DOHH2 (cell line): ENCODE data around the gene IGSF6.
"Not testable (repeated sequence)": the region's sequence is repeated elsewhere in the genome, so short reads cannot be mapped to it uniquely, and the experiment has no call there.

Source experiments
- H3F3A ChIP-seq: fragments of 200-600 bp; sonication (generic), shearing (Covaris generic); 2 replicates; pipeline ENCODE4 v1.6.0; 2016; ENCODE audit warnings: antibody characterized with exemption, mild to moderate bottlenecking; ENCODE audit not compliant: control insufficient read depth, insufficient read depth
- H3K27ac ChIP-seq: fragments of 200-600 bp; sonication (generic); 2 replicates; pipeline ENCODE4 v1.5.1; 2014; ENCODE audit warnings: low read depth, mild to moderate bottlenecking, low read length, moderate library complexity
- H3K27me3 ChIP-seq: fragments of 200-600 bp; sonication (generic); 2 replicates; pipeline ENCODE4 v1.6.1; 2014; ENCODE audit warnings: mild to moderate bottlenecking, low read length, mixed read lengths; ENCODE audit not compliant: control insufficient read depth
- H3K36me3 ChIP-seq: fragments of 200-600 bp; sonication (generic); 2 replicates; pipeline ENCODE4 v1.6.1; 2014; ENCODE audit warnings: mild to moderate bottlenecking, low read length, moderate library complexity, mixed read lengths; ENCODE audit not compliant: control insufficient read depth
- H3K4me1 ChIP-seq: fragments of 200-600 bp; sonication (generic); 2 replicates; pipeline ENCODE4 v1.6.1; 2014; ENCODE audit warnings: mild to moderate bottlenecking, low read length, mixed read lengths; ENCODE audit not compliant: control insufficient read depth
- H3K4me2 ChIP-seq: fragments of 200-600 bp; sonication (generic); 2 replicates; pipeline ENCODE4 v1.6.0; 2014; ENCODE audit warnings: mild to moderate bottlenecking, low read length, moderate library complexity
- H3K4me3 ChIP-seq: fragments of 200-600 bp; sonication (generic); 2 replicates; pipeline ENCODE4 v1.5.1; 2014; ENCODE audit warnings: mild to moderate bottlenecking, low read length, mixed read lengths
- H3K79me2 ChIP-seq: fragments of 200-600 bp; sonication (generic); 2 replicates; pipeline ENCODE4 v1.6.1; 2014; ENCODE audit warnings: mild to moderate bottlenecking, low read length, mixed read lengths; ENCODE audit not compliant: control insufficient read depth
- H3K9me2 ChIP-seq: fragments of 200-600 bp; sonication (generic); replicated peaks from 2 replicates; pipeline ENCODE4 v1.6.1; 2014; ENCODE audit warnings: mild to moderate bottlenecking, low read length, mixed read lengths; ENCODE audit not compliant: control insufficient read depth
- H3K9me3 ChIP-seq: fragments of 200-600 bp; sonication (generic); 2 replicates; pipeline ENCODE4 v1.6.1; 2014; ENCODE audit warnings: antibody characterized with exemption, low read length, mixed read lengths; ENCODE audit not compliant: control insufficient read depth, insufficient read depth
- H4K20me1 ChIP-seq: fragments of 200-600 bp; sonication (generic); 2 replicates; pipeline ENCODE4 v1.6.0; 2014; ENCODE audit warnings: low read depth, mild to moderate bottlenecking, antibody characterized with exemption, low read length, moderate library complexity; ENCODE audit not compliant: control insufficient read depth, insufficient read depth
- CTCF ChIP-seq: fragments of 200-600 bp; sonication (generic); IDR thresholded peaks from one replicate; pipeline ENCODE4 v1.5.1; 2014; ENCODE audit warnings: antibody characterized with exemption, mild to moderate bottlenecking, low read depth, low read length; ENCODE audit not compliant: poor library complexity, severe bottlenecking
- EZH2phosphoT487 ChIP-seq: fragments of 200-600 bp; sonication (generic); IDR thresholded peaks from 2 replicates; pipeline ENCODE4 v1.6.1; 2017; ENCODE audit warnings: borderline replicate concordance, mild to moderate bottlenecking, antibody characterized with exemption, low read length, moderate library complexity, mixed read lengths

The IGSF6 gene

GRCh38 chr16:21631376-21631775 is 21.0 kb downstream of the IGSF6 start:
- H3K9me3 ChIP-seq, H3K4me3 ChIP-seq, H3K27ac ChIP-seq, H3K4me2 ChIP-seq, H3K9me2 ChIP-seq, H3K27me3 ChIP-seq, H3F3A ChIP-seq, H3K79me2 ChIP-seq, H4K20me1 ChIP-seq, H3K4me1 ChIP-seq: not testable (repeated sequence)
- peaks cover 33% of the 10 kb centered on the region for H3K36me3 ChIP-seq

- H3K36me3 ChIP-seq = peaks cover 38% of the 10 kb centered on the region
- not testable (repeated sequence) for H3K79me2 ChIP-seq, H4K20me1 ChIP-seq, H3F3A ChIP-seq, H3K9me2 ChIP-seq, H3K27ac ChIP-seq, H3K27me3 ChIP-seq, H3K9me3 ChIP-seq, H3K4me2 ChIP-seq, H3K4me3 ChIP-seq
- peaks cover 11% of the 10 kb centered on the region for H3K4me1 ChIP-seq
These were observed 21.5 kb downstream of the IGSF6 start for GRCh38 chr16:21630866-21631265.

GRCh38 chr16:21629616-21630539 is 22.5 kb downstream of the IGSF6 start:
- not testable (repeated sequence) for H3K4me3 ChIP-seq, H3K27me3 ChIP-seq, H3K9me2 ChIP-seq, H3K4me2 ChIP-seq, H3K9me3 ChIP-seq, H3K79me2 ChIP-seq, H3F3A ChIP-seq, H4K20me1 ChIP-seq, H3K27ac ChIP-seq
- peaks cover 46% of the 10 kb centered on the region for H3K36me3 ChIP-seq
- peaks cover 11% of the 10 kb centered on the region for H3K4me1 ChIP-seq

- H4K20me1 ChIP-seq = no peaks in the 10 kb centered on the region
- H3K9me3 ChIP-seq = peaks cover 5% of the 10 kb centered on the region; the same call in 1 of the 2 replicates
- H3K27me3 ChIP-seq = no peaks in the 10 kb centered on the region
- H3K79me2 ChIP-seq = 0 out of 2 replicates have a peak, but pooled peaks cover 2% of the 10 kb centered on the region
- H3K27ac ChIP-seq = no peak overlapping the region
- H3K9me2 ChIP-seq = no peaks in the 10 kb centered on the region
- peaks cover 45% of the 10 kb centered on the region for H3K36me3 ChIP-seq
- TF ChIP-seq EZH2phosphoT487 (no peak), CTCF (no peak)
- no peak overlapping the region for H3K4me2 ChIP-seq
- 0 out of 2 replicates have a peak, but pooled peaks cover 7% of the 10 kb centered on the region for H3F3A ChIP-seq
- H3K4me3 ChIP-seq = no peak overlapping the region
- peaks cover 11% of the 10 kb centered on the region for H3K4me1 ChIP-seq
These were observed 23.6 kb downstream of the IGSF6 start for GRCh38 chr16:21628772-21629171.
